ENCODE data around the gene NEAT1. TPM values are rescaled to one million over a fixed set of nuclear protein-coding genes. Genes with fewer than 3 reads are reported as not detected.
"Not testable (repeated sequence)": the region's sequence is repeated elsewhere in the genome, so short reads cannot be mapped to it uniquely, and the experiment has no call there.

The NEAT1 gene
- total RNA-seq, 1 donor from 2014 or later, result 229 TPM

DNA sequence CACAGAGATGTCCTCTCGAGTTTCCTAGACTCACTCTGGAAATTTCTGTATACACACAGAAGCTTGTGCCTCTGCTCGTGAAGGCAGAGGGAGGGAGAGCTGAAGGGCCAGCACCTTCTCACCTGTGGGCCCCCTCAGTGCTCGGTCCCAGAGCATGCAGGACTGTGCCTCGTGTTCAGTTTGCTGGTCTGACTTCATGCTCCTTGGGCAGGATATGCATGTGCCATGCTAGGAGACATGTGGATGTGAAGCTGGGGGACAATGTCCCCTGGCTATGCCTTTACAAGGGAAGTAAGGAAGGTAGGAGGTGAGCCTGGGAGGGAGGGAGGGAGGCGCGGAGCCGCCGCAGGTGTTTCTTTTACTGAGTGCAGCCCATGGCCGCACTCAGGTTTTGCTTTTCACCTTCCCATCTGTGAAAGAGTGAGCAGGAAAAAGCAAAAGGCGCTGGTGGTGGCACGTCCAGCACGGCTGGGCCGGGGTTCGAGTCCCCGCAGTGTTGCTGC is 22.6 kb downstream of the NEAT1 start:
- Mint-ChIP-seq H3K27me3 (no peaks in the 10 kb centered on the region), H3K36me3 (peaks cover 10% of the 10 kb centered on the region), H3K27ac (peak overlapping the region; percentile 85), H3K9me3 (no peaks in the 10 kb centered on the region), H3K4me1 (ENCODE audit: unreplicated experiment) (peaks cover 37% of the 10 kb centered on the region), H3K4me3 (peak overlapping the region; percentile 49)
- TF ChIP-seq, protein P1, sequence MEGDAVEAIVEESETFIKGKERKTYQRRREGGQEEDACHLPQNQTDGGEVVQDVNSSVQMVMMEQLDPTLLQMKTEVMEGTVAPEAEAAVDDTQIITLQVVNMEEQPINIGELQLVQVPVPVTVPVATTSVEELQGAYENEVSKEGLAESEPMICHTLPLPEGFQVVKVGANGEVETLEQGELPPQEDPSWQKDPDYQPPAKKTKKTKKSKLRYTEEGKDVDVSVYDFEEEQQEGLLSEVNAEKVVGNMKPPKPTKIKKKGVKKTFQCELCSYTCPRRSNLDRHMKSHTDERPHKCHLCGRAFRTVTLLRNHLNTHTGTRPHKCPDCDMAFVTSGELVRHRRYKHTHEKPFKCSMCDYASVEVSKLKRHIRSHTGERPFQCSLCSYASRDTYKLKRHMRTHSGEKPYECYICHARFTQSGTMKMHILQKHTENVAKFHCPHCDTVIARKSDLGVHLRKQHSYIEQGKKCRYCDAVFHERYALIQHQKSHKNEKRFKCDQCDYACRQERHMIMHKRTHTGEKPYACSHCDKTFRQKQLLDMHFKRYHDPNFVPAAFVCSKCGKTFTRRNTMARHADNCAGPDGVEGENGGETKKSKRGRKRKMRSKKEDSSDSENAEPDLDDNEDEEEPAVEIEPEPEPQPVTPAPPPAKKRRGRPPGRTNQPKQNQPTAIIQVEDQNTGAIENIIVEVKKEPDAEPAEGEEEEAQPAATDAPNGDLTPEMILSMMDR (conservative IDR thresholded peaks at IDR 0.05), result no peak
- DNase-seq (ENCODE audit: extremely low spot score, unreplicated experiment), result no peak

DNA sequence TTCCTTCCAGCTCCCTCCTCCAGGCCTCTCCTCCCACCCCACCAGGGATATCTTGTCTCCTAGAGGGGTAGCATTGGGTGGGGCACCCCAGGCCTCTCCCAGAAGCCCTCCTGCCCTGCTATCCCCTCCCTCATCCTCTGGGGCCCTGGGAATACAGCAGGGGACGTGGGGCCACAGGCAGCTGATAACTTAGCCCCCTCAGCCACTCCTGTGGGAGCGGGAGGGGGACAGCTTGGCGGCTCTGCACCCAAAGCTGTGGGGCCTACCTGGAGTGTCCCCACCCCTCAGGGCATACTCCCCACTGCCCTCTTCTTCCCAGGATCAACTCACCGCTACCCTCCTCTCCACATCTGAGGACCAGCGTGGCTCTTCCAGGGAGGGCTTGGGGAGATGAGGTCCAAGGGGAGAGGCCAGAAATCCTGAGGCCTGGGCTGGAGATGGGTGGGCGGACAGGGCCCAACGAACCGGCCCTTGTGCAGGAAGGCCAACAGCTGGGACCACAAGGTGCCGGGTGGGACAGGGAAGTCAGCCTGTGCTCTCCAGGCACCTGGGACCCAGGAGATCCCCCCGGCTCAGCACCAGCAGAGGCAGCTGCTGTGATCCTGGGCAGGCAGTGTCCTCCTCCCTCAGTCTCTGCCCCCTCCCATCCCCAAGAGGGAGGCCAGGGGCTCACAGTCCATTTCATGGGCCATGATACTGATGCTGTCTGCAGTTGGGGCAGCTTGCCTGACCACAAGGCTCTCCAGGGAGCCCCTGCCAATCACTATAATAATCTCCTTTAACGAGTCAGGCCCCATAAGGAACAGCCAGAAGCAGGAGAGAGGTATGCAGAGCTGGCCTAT is 23.2 kb downstream of the NEAT1 start:
- H3K27me3 Mint-ChIP-seq, result no peaks in the 10 kb centered on the region
- peaks cover 9% of the 10 kb centered on the region for H3K36me3 Mint-ChIP-seq
- DNase-seq (ENCODE audit: extremely low spot score, unreplicated experiment), result no peak
- H3K9me3 Mint-ChIP-seq, result no peaks in the 10 kb centered on the region
- no peak overlapping the region for H3K4me3 Mint-ChIP-seq
- H3K27ac Mint-ChIP-seq, result peak overlapping the region; percentile 78
- TF ChIP-seq, protein P1 (conservative IDR thresholded peaks at IDR 0.05), result no peak
- peaks cover 35% of the 10 kb centered on the region for H3K4me1 Mint-ChIP-seq (ENCODE audit: unreplicated experiment)

DNA sequence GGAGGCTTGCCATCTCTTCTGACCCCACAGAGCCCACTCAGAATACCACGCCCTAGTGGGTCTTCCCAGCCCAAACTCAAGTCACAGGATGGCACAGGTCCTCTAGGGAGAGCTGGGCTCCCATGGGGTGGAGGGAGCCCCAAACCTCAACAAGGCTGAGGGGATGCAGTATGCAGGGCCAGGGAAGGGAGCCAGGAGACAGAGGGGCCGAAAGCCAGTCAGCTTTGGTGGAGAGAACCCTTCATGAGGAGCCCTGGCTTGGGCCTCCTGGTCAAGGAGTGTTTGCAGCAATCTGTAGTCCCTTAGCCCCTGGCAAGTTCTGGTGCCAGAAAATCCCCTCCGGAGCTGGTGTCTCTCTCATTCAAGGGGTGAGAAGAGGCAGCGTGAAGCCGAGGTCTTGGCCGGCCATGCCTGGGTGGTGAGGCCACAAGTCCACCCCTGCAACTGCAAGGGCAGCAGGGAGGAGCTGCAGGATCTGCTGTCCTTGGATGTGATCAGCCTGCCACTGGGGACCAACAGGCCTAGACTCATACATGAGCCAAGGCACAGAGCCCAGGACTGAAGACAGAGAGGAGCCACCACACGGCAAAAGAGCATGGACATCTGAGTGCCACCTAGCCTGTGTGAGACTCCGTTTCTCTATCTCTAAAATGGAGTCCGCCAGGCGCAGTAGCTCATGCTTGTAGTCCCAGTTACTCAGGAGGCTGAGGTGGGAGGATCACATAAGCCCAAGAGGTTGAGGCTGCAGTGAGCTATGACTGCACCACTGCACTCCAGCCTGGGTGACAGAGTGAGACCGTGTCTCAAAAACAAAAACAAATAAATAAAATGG is 24.1 kb downstream of the NEAT1 start:
- no peak for DNase-seq (ENCODE audit: extremely low spot score, unreplicated experiment)
- no peaks in the 10 kb centered on the region for H3K9me3 Mint-ChIP-seq
- TF ChIP-seq, protein P1 (conservative IDR thresholded peaks at IDR 0.05), result no peak
- peaks cover 31% of the 10 kb centered on the region for H3K4me1 Mint-ChIP-seq (ENCODE audit: unreplicated experiment)
- no peak overlapping the region for H3K4me3 Mint-ChIP-seq
- no peaks in the 10 kb centered on the region for H3K27me3 Mint-ChIP-seq
- H3K27ac Mint-ChIP-seq, result peak overlapping the region; percentile 78
- H3K36me3 Mint-ChIP-seq, result peaks cover 5% of the 10 kb centered on the region

DNA sequence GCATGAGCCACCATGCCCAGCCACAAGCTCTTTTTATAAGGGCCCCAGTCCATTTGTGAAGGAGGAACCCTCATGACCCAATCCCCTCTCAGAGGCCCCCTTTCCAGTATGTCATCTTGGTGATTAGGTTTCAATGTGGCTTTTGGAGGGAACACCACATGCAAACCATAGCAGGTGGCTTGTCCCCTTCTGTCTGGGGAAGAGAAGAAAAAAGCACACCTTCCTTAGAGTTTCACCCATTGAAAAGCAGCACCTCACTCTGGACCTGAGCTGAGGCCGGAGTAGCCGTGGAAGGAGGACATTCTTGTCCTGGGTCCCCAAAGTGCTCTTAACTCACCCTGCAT is 25.4 kb downstream of the NEAT1 start:
- DNase-seq (ENCODE audit: extremely low spot score, unreplicated experiment), result no peak
- Mint-ChIP-seq H3K4me3 (no peak overlapping the region), H3K9me3 (no peaks in the 10 kb centered on the region), H3K4me1 (ENCODE audit: unreplicated experiment) (peaks cover 35% of the 10 kb centered on the region), H3K27ac (peak overlapping the region; percentile 47), H3K36me3 (peaks cover 3% of the 10 kb centered on the region), H3K27me3 (no peaks in the 10 kb centered on the region)
- TF ChIP-seq, protein P1 (conservative IDR thresholded peaks at IDR 0.05), result no peak

DNA sequence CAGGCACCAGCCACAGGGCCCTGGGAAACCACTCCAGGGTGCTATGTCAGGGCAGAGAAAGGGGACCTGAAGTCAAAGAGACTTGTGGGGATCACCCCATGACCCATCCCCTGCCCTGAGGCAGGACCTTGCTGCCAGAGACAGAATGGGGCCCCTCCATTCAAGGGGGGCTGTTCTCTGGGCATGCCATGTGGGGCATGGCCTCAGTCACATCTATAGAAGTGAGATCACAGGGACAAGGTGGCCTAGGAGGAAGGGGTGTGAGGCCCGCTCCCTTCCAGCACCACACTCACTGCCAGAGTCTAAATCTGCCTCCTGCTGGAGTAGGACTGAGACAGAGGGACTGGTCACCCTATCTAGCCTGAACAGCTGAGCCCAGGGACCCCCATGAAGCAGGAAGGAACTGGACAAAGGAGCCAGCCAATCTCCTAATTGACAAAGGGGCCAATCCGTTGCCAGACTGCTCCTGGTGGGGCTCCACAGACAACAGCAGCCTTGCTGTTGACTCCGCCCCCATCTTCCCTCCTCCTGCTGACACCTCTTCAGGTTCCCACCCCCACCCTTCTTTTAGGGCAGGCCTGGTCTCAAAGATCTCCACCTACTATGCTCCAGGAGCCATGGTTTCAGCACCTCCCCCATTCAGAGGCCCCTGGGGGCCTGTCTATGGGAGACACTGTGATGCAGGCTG is 26.0 kb downstream of the NEAT1 start:
- Mint-ChIP-seq H3K27ac (peak overlapping the region; percentile 47), H3K9me3 (no peaks in the 10 kb centered on the region), H3K4me1 (ENCODE audit: unreplicated experiment) (peaks cover 33% of the 10 kb centered on the region), H3K4me3 (no peak overlapping the region), H3K27me3 (no peaks in the 10 kb centered on the region), H3K36me3 (peaks cover 3% of the 10 kb centered on the region)
- TF ChIP-seq, protein P1 (conservative IDR thresholded peaks at IDR 0.05), result no peak
- no peak for DNase-seq (ENCODE audit: extremely low spot score, unreplicated experiment)

DNA sequence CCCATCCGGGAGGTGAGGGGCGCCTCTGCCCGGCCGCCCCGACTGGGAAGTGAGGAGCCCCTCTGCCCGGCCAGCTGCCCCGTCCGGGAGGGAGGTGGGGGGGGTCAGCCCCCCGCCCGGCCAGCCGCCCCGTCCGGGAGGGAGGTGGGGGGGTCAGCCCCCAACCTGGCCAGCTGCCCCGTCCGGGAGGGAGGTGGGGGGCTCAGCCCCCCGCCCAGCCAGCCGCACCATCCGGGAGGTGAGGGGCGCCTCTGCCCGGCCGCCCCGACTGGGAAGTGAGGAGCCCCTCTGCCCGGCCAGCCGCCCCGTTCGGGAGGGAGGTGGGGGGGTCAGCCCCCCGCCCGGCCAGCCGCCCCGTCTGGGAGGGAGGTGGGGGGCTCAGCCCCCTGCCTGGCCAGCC is 28.7 kb downstream of the NEAT1 start:
- H3K36me3 Mint-ChIP-seq, H3K27me3 Mint-ChIP-seq: not testable (repeated sequence)

DNA sequence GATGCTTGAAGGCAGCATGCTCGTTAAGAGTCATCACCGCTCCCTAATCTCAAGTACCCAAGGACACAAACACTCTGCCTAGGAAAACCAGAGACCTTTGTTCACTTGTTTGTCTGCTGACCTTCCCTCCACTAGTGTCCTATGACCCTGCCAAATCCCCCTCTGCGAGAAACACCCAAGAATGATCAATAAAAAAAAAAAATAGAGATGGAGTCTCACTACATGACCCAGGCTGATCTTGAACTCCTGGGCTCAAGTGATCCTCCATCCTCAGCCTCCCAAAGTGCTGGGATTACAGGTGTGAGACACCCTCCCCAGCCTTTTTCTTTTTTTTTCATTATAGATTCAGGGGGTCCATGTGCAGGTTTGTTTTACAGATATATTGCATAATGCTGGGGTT is 29.7 kb downstream of the NEAT1 start:
- not testable (repeated sequence) for H3K27me3 Mint-ChIP-seq; H3K9me3 Mint-ChIP-seq; DNase-seq (ENCODE audit: extremely low spot score, unreplicated experiment); H3K36me3 Mint-ChIP-seq
- peak overlapping the region; percentile 71 for H3K27ac Mint-ChIP-seq
- H3K4me1 Mint-ChIP-seq (ENCODE audit: unreplicated experiment), result peaks cover 34% of the 10 kb centered on the region
- peak overlapping the region; percentile 40 for H3K4me3 Mint-ChIP-seq

More for the DNA sequence above, 28.7 kb downstream of the NEAT1 start:
- not testable (repeated sequence) for H3K4me3 Mint-ChIP-seq; DNase-seq (ENCODE audit: extremely low spot score, unreplicated experiment); H3K9me3 Mint-ChIP-seq; H3K27ac Mint-ChIP-seq
- H3K4me1 Mint-ChIP-seq (ENCODE audit: unreplicated experiment), result peaks cover 28% of the 10 kb centered on the region

All from type B pancreatic cell (in vitro differentiated cells).